ENCODE measurements around the gene SLK.
A peak's percentile ranks its signal among the peaks of the same experiment; 100 is the strongest.

Gene SLK

GRCh38 chr10:104034401-104035193, 67.7 kb downstream of the SLK start:
- DNase-seq: no peak

GRCh38 chr10:104035194-104036068, 68.5 kb downstream of the SLK start:
- no peak for DNase-seq

- no peak for DNase-seq
Measured at GRCh38 chr10:104036069-104036384, 69.1 kb downstream of the SLK start.

- DNase-seq: no peak
Measured at GRCh38 chr10:104036518-104037260, 69.7 kb downstream of the SLK start.

- DNase-seq: no peak
Measured at GRCh38 chr10:104037261-104037951, 70.5 kb downstream of the SLK start.

- no peak for DNase-seq
Measured at GRCh38 chr10:104038537-104038936, 71.6 kb downstream of the SLK start.

- DNase-seq: no peak
Measured at GRCh38 chr10:104038958-104039752, 72.2 kb downstream of the SLK start.

- no peak for DNase-seq
Measured at GRCh38 chr10:104040382-104040781, 73.4 kb downstream of the SLK start.

- no peak for DNase-seq
Measured at GRCh38 chr10:104040862-104041789, 74.2 kb downstream of the SLK start.

- DNase-seq: no peak
Measured at GRCh38 chr10:104041891-104042535, 75.1 kb downstream of the SLK start.

GRCh38 chr10:104043185-104043830, 76.4 kb downstream of the SLK start:
- DNase-seq: no peak

GRCh38 chr10:104043854-104044253, 76.9 kb downstream of the SLK start:
- no peak for DNase-seq

- DNase-seq: peak; percentile 44 to 47
Measured at GRCh38 chr10:104045151-104046089, 78.5 kb downstream of the SLK start.

- DNase-seq: no peak
Measured at GRCh38 chr10:104046651-104047050, 79.7 kb downstream of the SLK start.

- no peak for DNase-seq
Measured at GRCh38 chr10:104049504-104050250, 82.7 kb downstream of the SLK start.

GRCh38 chr10:104052431-104052830, 85.5 kb downstream of the SLK start:
- no peak for DNase-seq

GRCh38 chr10:104053201-104053600, 86.3 kb downstream of the SLK start:
- no peak for DNase-seq

- no peak for DNase-seq
Measured at GRCh38 chr10:104054430-104054829, 87.5 kb downstream of the SLK start.

Data from inflammatory macrophage (primary cell).